SK-N-DZ (cell line): ENCODE measurements around the gene ABCC3. TPM values are rescaled to one million over a fixed set of nuclear protein-coding genes. Genes with fewer than 3 reads are reported as not detected.

Source experiments
- DNase-seq: peaks from one replicate; pipeline ENCODE4 v3.0.0-alpha.2; 2015; ENCODE audit warnings: low spot score
- polyA plus RNA-seq, 2 experiments: library from polyadenylated mRNA; depleted of rRNA; stranded (reverse); fragments of >200 nt; gene quantifications; 2 replicates each; pipeline ENCODE4 v1.2.3, GENCODE V29; 2014

The ABCC3 gene
- 0.57 and 0.93 TPM in 2 replicates for polyA plus RNA-seq (2014; cell fraction: cytosol; rRNA removed)
- 0.82 and 2.0 TPM in 2 replicates for polyA plus RNA-seq (2014; cell fraction: nucleus; rRNA removed)

- DNase-seq = no peak
These were observed at the start of gene ABCC3 for GRCh38 chr17:50634224-50634914. Gene ABCC3 (plus strand): TSS chr17:50634881. CDS start chr17:50634937, 56 bp downstream.

GRCh38 chr17:50585346-50585745 lies 49.3 kb upstream of the ABCC3 start:
- DNase-seq = no peak

- DNase-seq = no peak
These were observed 48.8 kb upstream of the ABCC3 start for GRCh38 chr17:50585891-50586290.

GRCh38 chr17:50586421-50587247 lies 48.0 kb upstream of the ABCC3 start:
- DNase-seq = no peak

DNA sequence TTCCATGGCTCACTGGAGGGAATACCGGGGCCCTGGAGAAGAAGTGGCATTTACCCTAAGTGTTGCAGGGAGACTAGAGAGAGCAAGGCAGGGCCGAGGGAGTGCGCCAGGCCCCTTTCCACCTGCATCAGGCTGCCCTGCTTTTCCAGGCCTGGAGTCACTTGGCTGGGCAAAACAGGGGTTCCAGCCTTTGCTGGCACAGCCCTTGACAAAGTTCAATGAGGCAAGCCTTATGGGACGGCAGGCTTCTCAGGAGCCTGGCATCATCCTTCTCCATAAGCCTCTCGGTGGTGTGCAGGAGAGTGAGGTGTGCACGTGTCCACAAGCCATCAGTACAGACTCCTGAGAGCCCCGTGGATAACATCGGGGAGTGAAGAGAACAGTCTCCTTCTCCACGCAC lies 47.1 kb upstream of the ABCC3 start:
- DNase-seq = no peak

- no peak for DNase-seq
These were observed 46.2 kb upstream of the ABCC3 start for GRCh38 chr17:50588391-50589049.

DNA sequence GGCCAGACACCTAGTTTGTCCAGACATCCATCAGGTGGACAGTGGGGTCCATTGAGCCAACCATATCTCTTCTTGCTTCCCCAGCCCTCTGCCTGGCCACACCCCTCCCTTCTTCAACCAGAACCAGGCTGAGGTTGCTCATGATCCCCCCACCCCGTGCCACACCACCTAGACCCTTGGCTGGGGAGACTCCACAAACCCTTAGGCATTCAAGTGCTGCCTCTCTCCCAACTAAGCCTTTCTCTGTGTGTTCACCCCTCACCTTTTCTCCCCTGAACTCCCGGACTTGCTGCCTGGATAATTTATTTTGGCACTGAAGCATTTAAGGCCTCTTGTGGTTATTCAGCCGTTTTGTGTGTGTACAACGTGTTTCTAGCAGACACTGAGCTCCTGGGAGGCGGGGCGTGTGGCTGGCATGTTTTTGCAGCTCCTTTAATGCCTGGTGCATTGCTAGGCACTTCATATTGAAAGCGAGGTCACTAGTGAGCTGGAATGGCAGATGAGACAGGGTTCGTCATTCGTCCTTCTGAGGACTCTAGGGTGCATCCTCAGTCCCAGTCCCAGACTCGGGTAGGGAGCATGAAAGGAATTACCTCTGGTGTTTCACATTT lies 45.5 kb upstream of the ABCC3 start:
- DNase-seq = no peak

DNA sequence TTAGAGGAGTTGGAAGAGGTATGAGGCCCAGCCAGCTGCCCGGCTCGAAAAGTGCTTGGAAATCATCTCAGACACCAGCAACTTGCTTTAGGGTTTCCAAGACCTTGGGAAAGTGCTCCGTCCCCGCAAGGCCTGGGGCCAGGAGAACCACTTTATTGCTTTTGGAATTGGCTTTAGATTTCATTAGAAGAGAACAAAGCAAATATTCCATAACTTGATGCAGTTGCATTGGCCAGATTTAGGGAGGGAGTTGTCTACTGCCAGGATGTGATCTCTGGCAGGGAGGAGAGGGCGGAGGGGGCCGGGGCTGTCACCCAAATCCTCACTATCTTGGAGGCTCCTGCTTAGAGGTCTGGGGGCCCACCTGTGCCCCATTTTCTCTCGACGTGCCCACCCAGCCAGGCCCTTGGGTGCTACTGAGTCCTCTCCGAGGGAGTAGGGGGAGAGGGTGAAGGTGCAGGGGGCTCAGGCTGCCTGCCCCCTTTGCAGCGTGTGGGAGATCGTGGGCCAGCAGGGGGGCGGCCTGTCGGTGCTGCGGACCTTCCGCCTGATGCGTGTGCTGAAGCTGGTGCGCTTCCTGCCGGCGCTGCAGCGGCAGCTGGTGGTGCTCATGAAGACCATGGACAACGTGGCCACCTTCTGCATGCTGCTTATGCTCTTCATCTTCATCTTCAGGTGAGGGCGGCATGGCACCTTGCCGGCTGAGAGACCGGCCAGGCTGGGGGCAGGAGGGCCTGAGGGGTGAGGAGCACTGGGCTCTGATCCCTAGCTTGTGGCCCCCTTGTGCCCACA lies 43.5 kb upstream of the ABCC3 start:
- no peak for DNase-seq

GRCh38 chr17:50593321-50593720 lies 41.4 kb upstream of the ABCC3 start:
- peak; percentile 80 for DNase-seq

GRCh38 chr17:50594128-50594823 lies 40.4 kb upstream of the ABCC3 start:
- DNase-seq = no peak

GRCh38 chr17:50594892-50595291 lies 39.8 kb upstream of the ABCC3 start:
- DNase-seq = no peak

GRCh38 chr17:50596191-50597037 lies 38.3 kb upstream of the ABCC3 start:
- no peak for DNase-seq

DNA sequence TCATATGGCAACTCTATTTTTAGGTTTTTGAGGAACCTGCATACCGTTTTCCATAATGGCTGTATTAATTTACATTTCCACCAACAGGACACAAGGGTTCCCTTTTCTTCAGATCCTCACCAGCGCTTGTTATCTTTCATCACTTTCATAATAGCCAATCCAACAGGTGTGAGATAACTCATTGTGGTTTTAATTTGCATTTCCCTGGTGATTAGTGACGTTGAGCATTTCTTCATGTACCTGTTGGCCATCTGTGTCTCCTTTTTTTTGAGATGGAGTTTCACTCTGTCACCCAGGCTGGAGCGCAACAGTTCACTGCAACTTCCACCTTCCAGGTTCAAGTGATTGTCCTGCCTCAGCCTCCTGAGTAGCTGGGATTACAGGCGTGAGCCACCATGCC lies 36.2 kb upstream of the ABCC3 start:
- no peak for DNase-seq

GRCh38 chr17:50599606-50600005 lies 35.1 kb upstream of the ABCC3 start:
- DNase-seq = no peak

- DNase-seq = no peak
These were observed 32.8 kb upstream of the ABCC3 start for GRCh38 chr17:50601823-50602375.

DNA sequence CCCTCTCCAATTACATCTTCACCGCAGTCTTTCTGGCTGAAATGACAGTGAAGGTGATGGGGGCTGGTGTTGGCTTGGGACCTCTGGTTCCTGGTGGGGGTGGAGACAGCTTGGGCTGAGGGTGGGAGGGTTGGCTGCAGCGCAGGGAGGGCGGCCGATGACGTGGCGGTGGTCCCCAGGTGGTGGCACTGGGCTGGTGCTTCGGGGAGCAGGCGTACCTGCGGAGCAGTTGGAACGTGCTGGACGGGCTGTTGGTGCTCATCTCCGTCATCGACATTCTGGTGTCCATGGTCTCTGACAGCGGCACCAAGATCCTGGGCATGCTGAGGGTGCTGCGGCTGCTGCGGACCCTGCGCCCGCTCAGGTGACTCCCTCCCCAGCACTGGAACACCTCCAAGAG lies 31.8 kb upstream of the ABCC3 start:
- DNase-seq = no peak

GRCh38 chr17:50603340-50603739 lies 31.3 kb upstream of the ABCC3 start:
- peak; percentile 52 for DNase-seq

DNA sequence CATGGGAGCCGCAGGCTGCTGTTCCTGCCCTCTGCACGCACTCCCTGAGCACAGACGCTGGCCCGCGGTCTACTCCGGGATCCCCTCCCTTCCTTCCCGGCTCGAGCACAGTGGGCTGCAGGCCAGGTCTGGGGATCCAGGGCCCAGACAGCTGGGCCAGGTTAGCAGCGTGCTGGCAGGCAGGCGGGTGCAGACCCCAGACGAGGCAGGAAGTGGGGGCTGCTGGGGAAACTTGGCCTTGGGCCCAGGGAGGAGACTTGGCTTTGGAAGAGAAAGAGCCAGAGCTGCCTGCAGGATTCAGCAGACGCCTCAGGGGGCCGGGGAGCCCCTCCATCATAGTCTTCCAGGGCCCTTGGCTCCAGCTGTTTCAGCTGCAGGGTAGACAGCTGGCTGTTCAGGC lies 30.2 kb upstream of the ABCC3 start:
- DNase-seq = no peak

DNA sequence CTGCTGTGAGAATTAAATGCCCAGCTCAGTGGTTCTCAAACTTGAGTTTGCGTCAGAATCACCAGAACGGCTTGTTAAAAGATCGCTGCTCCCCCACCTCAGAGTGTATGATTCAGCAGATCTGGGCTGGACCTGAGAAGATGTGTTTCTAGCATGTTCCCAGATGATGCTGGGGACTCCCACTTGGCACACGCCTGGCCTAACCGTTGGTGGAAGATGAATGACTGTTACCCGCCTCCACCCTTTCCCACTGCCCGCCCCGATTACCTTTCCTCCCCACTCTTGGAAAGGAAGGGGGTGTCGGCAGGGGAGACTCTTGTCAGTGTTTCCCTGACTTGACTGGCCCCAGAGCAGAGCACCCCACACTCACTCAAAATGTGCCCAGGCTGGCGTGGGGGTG lies 29.3 kb upstream of the ABCC3 start:
- DNase-seq = no peak
